GM15510 (cell line): ENCODE results near the gene PRCP.

ENCODE experiments used
- POLR2A ChIP-seq: IDR thresholded peaks from 3 replicates; pipeline ENCODE4 v1.6.1; 2011; ENCODE audit warnings: borderline replicate concordance; ENCODE audit not compliant: insufficient read length; ENCODE audit errors: extremely low read depth

Gene PRCP

DNA sequence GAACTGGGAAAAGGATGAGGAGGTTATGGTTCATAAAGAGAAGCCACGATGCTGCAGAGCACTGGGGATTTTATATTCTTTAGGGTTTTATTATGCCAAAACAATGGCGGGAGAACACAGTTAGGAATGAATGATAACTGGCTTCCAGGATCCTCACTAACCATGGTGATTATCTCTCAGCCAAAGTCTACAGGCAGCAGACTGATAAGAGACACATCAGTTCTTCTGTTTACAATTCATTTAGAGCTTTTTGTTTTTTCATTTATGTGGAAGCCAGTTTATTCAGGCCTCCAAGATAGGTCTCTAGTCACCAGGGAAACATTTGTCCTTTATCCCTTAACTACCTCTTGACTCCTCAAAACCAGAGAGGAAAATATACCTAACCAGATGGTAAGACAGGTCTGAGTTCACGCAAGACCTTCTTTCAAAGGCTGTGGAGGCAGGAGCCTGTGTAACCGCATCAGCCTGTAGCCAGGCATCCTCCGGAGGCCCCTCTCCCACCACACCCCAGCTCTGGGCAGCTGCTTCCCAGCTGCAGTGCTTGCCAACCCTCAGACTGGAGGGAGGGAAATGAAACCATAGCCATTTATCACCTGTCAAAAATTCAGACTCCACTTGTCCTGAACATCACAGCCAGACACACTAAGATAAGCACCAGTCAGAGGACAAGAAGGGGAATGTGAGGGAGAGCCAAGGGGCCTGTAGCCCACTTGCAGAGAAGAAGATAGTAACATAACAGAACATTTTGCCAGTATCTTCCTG, 109.3 kb downstream of the PRCP start:
- TF ChIP-seq POLR2A: no peak

DNA sequence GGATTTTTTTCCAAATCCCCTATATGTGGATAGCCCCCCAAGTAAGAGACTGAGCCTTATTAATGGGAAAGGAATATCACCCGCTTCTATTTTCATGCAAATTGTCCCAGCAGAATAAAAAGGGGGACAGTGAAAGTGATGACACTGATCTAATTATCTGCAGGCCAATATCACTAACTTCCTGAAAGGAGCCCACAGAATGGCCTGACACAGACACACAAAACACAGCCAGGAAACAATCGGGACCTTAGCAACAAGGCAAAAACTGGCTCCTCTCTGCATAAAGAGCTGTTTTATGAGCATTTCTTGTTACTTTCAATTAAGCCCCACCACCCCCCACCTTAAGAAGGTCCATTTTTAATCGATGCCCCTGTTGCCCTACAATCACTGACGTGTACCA, 112.2 kb downstream of the PRCP start:
- no peak for TF ChIP-seq POLR2A

DNA sequence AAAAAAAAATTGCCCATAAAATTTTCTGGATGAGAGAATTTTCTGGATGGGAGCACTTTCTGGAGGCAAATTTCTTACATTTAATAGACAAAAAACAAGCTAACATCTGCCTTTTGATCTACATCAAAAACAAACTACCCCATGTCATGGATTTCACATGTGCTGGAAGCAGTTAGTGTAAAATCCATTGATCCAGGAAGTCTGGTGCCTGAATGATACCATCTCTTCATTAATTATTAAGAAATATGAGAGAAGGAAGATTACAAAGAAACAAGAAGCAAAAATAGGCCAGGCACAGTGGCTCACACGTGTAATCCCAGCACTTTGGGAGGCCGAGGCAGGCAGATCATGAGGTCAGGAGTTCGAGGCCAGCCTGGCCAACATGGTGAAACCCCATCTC, 113.4 kb downstream of the PRCP start:
- TF ChIP-seq POLR2A: no peak

DNA sequence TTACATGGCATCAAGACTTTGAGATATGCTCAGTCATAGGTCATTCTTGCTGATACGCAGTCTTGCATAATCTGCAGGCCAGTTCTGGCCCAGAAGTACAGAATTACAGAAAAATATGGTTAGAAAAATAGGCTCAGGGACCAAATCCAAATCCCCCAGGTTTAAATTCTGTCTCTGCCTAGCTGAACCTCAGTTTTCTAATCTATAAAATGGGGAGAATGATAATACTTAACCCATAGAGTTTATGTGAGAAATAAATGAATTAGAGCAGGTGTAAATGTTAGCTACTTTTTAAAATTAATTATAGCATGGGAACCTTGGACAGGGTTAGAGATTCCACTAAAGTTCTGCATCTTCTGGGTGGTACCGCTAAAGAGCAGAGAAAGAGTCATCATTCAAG, 114.2 kb downstream of the PRCP start:
- no peak for TF ChIP-seq POLR2A

DNA sequence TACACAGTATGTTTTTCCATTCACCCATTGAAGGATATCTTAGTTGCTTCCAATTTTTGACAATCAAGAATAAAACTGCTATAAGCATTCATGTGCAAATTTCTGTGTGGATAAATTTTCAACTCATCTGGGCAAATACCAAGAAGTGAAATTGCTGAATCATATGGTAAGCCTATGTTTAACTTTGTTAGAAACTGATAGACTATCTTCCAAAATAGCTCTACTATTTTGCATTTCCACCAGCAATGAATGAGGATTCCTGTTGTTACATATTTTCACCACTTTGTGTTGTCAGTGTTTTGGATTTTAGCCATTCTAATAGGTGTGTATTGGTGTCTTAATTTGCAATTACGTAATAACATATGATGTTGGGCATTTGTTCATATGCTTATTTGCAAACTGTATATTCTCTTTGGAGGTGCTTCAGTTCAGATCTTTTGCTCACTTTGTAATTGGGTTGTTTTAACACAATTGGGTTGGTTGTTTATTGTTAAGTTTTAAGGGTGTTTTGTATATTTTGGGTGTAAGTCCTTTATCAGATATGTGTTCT, 117.3 kb downstream of the PRCP start:
- TF ChIP-seq POLR2A: no peak

DNA sequence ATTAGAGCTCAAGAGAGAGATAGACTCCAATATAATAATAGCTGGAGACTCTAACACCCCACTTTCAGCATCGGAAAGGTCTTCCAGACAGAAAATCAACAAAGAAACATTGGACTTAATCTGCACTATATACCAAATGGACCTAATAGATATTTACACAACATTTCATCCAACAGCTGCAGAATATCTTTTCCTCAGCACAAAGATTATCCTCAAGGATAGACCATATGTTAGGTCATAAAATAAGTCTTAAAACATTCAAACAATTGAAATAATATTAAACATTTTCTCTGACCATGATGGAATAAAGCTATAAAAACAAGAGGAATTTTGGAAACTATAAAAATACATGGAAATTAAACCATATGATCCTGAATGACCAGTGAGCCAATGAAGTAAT, 121.5 kb downstream of the PRCP start:
- TF ChIP-seq POLR2A: no peak

DNA sequence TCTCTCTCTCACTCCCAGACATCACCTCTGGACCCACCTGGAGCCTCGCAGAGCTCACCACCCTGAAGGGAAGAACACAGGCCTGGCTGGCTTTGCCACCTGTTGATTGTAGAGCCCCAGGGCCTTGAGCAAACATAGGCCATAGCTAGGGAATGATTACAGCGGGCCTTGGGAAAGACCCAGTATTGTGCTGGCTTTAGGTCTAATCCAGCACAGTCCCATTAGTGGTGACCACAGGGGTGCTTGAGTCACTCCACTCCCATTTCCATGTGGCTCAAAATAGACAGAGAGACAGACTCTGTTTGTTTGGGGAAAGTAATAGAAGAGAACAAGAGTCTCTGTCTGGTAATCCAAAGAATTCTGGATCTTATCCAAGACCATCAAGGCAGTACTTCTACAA, 123.9 kb downstream of the PRCP start:
- TF ChIP-seq POLR2A: no peak

DNA sequence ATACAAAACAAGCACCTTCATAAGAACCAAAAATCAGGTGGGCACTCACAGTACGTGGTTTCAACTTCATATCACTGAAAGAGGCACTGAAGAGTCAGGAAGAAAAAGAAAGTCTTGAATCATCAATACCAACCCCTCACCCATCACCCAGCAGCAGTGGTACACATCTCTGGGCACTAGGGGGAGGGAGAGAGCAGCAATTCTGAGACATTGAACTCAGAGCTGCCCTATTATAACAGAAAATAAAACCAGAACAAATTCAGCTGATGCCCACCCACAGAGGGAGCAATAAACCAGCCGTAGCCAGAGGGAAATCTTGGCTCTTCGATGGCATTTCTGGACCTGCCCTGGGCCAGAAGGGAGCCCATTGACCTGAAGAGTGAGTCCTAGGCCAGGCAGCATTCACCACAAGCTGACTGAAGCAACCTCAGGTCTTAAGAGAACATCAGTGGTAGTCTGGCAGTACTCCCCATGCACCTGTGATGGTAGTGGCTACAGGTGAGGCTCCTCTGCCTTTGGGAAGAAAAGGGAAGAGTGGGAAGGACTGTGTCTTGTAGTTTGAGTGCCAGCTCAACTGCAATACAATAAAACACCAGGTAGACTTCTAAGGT, 124.4 kb downstream of the PRCP start:
- TF ChIP-seq POLR2A: no peak

DNA sequence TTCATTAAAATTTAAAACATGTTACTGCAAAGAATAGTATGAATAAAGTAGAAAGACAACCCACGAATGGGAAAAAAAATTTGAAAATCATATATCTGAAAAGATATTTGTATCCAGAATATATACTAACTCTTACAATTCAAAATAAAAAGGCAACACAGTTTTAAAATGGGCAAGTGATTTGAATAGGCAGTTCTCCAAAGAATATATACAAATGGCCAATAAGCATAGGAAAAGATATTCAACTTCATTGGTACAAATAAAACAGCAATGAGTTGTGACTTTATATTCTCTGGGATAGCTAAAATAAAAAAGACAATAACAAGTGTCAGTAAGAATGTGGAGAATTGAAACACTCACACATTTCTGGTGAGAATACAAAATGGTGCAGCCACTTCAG, 125.0 kb downstream of the PRCP start:
- TF ChIP-seq POLR2A: no peak
